Fibroblast of the aortic adventitia (primary cell): ENCODE data around the gene MAST3. TPM values are rescaled to one million over a fixed set of nuclear protein-coding genes. Genes with fewer than 3 reads are reported as not detected.
"Not testable (repeated sequence)": the region's sequence is repeated elsewhere in the genome, so short reads cannot be mapped to it uniquely, and the experiment has no call there.

Experiments
- DNase-seq: peaks from one replicate; pipeline ENCODE4 v3.0.0-alpha.2; 2010; ENCODE audit warnings: low read depth
- H3K4me3 ChIP-seq: 2 replicates; pipeline ENCODE4 v1.5.1; 2011; ENCODE audit warnings: low read depth, mild to moderate bottlenecking, control low read depth, low read length, moderate library complexity
- total RNA-seq: library from RNA; depleted of rRNA; stranded (reverse); fragments of >200 nt; gene quantifications from 2 replicates; pipeline ENCODE4 v1.2.3, GENCODE V29; 2012; ENCODE audit warnings: low replicate concordance
- TF ChIP-seq, protein P1 (sequence below): IDR thresholded peaks from 2 replicates; pipeline ENCODE4 v1.5.1; 2011; ENCODE audit warnings: mild to moderate bottlenecking, low read length, control low read depth, inconsistent platforms; ENCODE audit not compliant: insufficient read depth

Gene MAST3
- total RNA-seq, 1 donor: 3.1 TPM

DNA sequence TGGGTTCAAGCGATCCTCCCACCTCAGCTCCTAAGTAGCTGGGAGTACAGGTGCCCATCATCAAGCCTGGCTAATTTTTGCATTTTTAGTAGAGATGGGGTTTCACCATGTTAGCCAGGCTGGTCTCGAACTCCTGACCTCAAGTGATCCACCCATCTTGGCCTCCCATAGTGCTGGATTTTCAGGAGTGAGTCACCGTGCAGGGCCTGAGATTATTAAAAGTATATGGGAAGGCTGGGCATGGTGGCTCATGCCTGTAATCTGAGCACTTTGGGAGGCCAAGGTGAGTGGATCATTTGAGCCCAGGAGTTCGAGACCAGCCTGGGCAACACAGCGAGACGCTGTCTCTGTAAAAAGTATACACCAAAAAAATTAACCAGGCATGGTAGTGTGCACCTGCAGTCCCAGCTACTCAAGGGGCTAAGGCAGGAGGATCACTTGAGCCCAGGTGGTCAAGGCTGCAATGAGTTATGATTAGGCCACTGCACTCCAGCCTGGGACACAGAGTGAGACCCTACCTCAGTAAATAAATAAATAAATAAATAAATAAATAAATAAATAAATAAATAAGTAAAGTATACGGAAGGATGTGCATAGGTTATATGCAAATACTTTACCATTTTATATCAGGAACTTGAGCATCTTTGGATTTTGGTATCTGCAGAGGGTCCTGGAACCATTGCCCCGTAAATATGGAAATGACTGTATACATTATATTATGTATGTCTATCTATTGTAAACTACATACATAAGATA, 11.7 kb upstream of the MAST3 start:
- no peak for DNase-seq
- TF ChIP-seq, protein P1, sequence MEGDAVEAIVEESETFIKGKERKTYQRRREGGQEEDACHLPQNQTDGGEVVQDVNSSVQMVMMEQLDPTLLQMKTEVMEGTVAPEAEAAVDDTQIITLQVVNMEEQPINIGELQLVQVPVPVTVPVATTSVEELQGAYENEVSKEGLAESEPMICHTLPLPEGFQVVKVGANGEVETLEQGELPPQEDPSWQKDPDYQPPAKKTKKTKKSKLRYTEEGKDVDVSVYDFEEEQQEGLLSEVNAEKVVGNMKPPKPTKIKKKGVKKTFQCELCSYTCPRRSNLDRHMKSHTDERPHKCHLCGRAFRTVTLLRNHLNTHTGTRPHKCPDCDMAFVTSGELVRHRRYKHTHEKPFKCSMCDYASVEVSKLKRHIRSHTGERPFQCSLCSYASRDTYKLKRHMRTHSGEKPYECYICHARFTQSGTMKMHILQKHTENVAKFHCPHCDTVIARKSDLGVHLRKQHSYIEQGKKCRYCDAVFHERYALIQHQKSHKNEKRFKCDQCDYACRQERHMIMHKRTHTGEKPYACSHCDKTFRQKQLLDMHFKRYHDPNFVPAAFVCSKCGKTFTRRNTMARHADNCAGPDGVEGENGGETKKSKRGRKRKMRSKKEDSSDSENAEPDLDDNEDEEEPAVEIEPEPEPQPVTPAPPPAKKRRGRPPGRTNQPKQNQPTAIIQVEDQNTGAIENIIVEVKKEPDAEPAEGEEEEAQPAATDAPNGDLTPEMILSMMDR: no peak
- no peak overlapping the region for H3K4me3 ChIP-seq

DNA sequence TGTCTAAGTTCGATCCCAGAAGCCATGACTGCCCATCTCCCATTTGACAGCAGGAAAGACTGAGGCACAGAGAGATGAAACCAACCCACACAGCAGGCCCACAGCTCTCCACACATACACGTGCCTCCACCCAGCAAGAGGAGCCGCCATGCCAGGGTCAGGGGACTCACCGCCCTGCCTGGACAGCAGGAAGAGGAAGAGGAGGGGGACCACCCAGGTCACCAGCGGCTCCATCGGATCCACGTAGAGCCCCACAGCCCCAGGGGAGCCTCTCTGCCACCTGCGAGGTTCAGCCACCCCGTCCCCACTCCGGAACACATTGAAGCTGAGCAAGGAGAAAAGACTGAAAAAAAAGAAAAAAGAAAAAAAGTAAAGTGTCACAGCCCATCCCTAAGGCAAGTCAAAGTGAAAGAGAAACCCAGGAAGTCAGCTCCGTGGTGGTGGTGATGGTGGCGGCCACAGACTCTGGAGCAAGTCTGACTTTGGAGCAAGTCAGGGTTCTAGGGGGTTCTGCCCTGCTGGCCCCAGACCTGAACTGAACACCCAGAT, 10.9 kb upstream of the MAST3 start, which contains the start of gene IL12RB1:
Gene IL12RB1 (minus strand): TSS at position 345 of the 549 bp plus-strand sequence. CDS start 111 bp downstream, at position 234.
- TF ChIP-seq, protein P1: no peak
- DNase-seq: no peak
- H3K4me3 ChIP-seq: peak within 1 kb of the TSS; percentile 17

DNA sequence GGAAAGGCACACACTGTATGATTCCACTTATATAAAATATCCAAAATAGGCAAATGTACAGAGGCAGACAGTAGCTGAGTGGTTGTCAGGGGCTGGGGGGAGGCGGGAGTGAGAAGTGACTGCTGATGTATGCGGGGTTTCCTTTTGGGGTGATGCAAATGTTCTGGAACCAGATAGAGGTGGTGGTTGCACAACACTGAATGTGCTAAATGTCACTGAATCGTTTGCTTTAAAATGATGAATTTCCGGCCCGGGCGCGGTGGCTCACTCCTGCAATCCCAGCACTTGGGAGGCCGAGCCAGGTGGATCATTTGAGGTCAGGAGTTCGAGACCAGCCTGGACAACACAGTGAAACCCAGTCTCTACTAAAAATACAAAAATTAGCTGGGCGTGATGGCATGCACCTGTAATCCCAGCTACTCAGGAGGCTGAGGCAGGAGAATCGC, 8.5 kb upstream of the MAST3 start:
- peak; percentile 46 for DNase-seq
- H3K4me3 ChIP-seq: not testable (repeated sequence)

DNA sequence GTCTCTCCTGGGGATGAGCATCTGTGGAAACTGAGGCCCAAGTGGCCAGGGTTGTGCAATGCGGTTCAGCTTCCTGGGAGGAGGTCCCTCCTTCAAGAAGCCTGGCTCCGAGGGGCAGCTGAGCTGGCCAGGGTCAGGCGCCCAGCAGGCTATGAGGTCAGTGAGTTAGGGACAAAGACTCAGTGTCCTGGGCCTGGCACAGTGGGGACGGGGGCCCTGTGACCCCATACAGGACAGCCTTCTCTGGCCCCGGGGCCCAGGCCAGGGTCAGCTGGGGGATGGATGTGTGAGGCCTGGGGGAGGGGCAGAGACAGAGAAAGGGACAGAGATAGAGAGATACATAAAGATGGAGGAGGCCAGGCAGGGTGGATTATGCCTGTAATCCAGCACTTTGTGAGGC, 7.9 kb upstream of the MAST3 start:
- no peak overlapping the region for H3K4me3 ChIP-seq
- no peak for DNase-seq
- TF ChIP-seq, protein P1: no peak

DNA sequence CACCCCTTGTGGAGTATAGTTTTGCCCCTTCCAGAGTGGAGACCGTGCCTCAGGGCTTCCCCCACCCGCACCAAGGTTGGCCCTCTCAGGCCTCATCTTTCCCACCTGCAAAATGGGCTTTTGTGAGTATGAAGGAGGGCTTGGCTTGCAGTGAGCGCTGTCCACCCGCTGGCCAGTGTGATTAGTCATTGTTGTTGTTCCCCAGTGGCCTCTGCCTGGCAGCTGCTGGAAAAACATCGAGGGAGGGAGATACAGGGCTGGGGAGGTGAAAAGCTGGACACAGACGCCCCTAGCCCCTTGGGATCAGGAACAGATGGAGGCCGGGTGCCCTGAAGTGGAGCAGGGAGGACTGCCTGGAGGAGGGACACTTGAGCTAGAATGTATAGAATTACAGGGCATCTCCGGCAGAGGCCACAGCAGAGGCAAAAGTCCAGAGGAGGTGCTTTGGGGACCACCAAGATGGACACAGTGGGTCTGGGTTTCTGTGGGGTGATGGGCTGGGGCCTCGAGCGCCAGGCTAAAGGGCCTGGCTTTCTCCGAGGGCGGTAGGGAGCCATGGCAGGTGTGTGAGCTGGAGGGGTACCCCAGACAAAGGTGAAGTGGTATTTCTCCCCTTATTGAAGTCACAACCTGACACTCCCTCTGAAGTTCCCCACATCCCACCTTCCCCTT, 6.9 kb upstream of the MAST3 start:
- no peak overlapping the region for H3K4me3 ChIP-seq
- peak; percentile 30 for DNase-seq
- TF ChIP-seq, protein P1: no peak

DNA sequence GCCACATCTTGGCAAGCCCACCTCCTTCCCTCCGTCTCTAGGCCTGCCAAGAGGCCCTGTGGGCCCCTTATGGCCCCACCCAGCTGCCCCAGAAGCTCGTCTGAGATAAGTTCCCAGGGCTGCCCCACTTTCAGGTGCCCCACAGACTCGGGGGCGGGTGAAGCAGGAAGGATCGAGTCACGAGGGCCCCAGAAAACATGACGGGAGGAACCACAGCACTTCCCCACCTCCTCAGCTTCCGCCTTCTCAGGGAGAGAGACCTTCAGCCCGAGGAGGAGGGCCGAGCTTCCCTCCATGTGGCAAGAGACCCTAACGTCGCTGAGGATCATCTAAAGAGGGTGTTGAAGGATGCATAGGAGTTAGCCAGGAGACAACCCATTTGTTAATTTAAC, 6.4 kb upstream of the MAST3 start:
- H3K4me3 ChIP-seq: no peak overlapping the region
- TF ChIP-seq, protein P1: no peak
- DNase-seq: no peak
